Left lung (tissue), 10 donors: ENCODE data around the gene ZNF710. TPM values are rescaled to one million over a fixed set of nuclear protein-coding genes. Genes with fewer than 3 reads are reported as not detected.

Experiments
- ATAC-seq: fragments of 200-7000 bp; cut with Tn5 transposase; one replicate; pipeline ENCODE4 v1.9.1; 2020; ENCODE audit warnings: moderate library complexity
- DNase-seq, 4 donors: peaks; one replicate each; pipeline ENCODE4 v3.0.0-alpha.2; 2013 to 2020
- H3K27ac ChIP-seq, 2 donors: fragments of 200-600 bp; sonication (generic) in 1 of 2; one replicate each; pipeline versions ENCODE4 v1.5.0 to v1.8.0; 2020 to 2021
- H3K27me3 ChIP-seq, 2 donors: fragments of 200-600 bp; sonication (generic) in 1 of 2; one replicate each; pipeline versions ENCODE4 v1.5.0 to v1.8.0; 2020 to 2021
- H3K36me3 ChIP-seq, 2 donors: fragments of 200-600 bp; sonication (generic) in 1 of 2; one replicate each; pipeline versions ENCODE4 v1.5.0 to v1.8.0; 2020 to 2021
- H3K4me1 ChIP-seq, 2 donors: fragments of 200-600 bp; one replicate each; pipeline ENCODE4 v1.8.0; 2021
- H3K4me3 ChIP-seq, 2 donors: fragments of 200-600 bp; sonication (generic) in 1 of 2; one replicate each; pipeline versions ENCODE4 v1.5.0 to v1.8.0; 2020 to 2021; ENCODE audit warnings: mild to moderate bottlenecking in 1 of 2
- H3K9me3 ChIP-seq, 2 donors: fragments of 200-600 bp; sonication (generic) in 1 of 2; one replicate each; pipeline versions ENCODE4 v1.5.0 to v1.8.0; 2020 to 2021
- intact Hi-C, 2 donors: fragments of 100-400 bp; cut with DNase I; formaldehyde crosslinking; loops; one replicate each; pipeline versions ENCODE4 v1.11.2 to v1.14.2; 2022
- polyA plus RNA-seq, 6 donors: library from polyadenylated mRNA; unstranded; fragments of 120-200 nt; gene quantifications; one replicate each; pipeline ENCODE4 v1.2.1, GENCODE V29; 2013; ENCODE audit not compliant: insufficient read length in 6 of 6
- total RNA-seq, 2 donors: library from RNA; stranded (reverse); fragmentation: NEBNext Ultra II Directional; extraction: Animal tissue kit (Norgen Biotek cat#: 25700); gene quantifications; one replicate each; pipeline ENCODE4 v1.2.1, GENCODE V29; 2021
- TF ChIP-seq, protein P1 (sequence below), 2 donors: fragments of 200-600 bp; sonication (generic) in 1 of 2; IDR thresholded peaks; one replicate each; pipeline versions ENCODE4 v1.5.0 to v1.8.0; 2021; ENCODE audit warnings: antibody characterized with exemption in 2 of 2
- donor health status: DM: no; HTN: yes; CAD: no.
- donor health status: DM: no; HTN: no; CAD: no.

ZNF710 gene
- total and polyA plus RNA-seq, 8 donors = 27.9 to 53.7 (median 39.9) TPM

DNA sequence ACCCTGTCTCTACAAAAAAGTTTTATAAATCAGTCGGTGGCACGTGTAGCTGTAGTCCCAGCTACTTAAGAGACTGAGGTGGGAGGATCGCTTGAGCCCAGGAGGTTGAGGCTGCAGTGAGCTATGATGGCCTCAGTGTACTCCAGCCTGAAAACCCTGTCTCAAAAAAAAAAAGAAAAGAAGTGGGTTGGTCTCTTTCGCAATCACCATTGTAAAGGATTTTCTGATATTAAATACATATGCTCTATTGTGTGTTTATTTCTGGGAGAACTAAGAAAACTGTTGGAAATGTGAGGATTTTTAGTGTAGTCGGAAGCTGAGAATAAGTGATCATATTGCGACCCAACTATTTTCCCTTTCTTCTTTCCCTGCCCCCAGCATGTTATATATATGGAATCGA, 7.5 kb downstream of the ZNF710 start:
- no peaks in the 10 kb centered on the region for H3K27me3 ChIP-seq
- peak overlapping the region in 1 of 2 donors; percentile 76 for H3K27ac ChIP-seq
- TF ChIP-seq, protein P1, sequence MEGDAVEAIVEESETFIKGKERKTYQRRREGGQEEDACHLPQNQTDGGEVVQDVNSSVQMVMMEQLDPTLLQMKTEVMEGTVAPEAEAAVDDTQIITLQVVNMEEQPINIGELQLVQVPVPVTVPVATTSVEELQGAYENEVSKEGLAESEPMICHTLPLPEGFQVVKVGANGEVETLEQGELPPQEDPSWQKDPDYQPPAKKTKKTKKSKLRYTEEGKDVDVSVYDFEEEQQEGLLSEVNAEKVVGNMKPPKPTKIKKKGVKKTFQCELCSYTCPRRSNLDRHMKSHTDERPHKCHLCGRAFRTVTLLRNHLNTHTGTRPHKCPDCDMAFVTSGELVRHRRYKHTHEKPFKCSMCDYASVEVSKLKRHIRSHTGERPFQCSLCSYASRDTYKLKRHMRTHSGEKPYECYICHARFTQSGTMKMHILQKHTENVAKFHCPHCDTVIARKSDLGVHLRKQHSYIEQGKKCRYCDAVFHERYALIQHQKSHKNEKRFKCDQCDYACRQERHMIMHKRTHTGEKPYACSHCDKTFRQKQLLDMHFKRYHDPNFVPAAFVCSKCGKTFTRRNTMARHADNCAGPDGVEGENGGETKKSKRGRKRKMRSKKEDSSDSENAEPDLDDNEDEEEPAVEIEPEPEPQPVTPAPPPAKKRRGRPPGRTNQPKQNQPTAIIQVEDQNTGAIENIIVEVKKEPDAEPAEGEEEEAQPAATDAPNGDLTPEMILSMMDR (IDR thresholded peaks at IDR 0.05) = no peak
- peaks cover 0 to 18% of the 10 kb centered on the region in 2 donors for H3K36me3 ChIP-seq
- ATAC-seq = no peak
- intact Hi-C loops = no loop called here
- peaks cover 0 to 13% of the 10 kb centered on the region in 2 donors for H3K9me3 ChIP-seq
- H3K4me1 ChIP-seq = peaks cover 19 to 85% of the 10 kb centered on the region in 2 donors
- no peak for DNase-seq
- no peak overlapping the region for H3K4me3 ChIP-seq

DNA sequence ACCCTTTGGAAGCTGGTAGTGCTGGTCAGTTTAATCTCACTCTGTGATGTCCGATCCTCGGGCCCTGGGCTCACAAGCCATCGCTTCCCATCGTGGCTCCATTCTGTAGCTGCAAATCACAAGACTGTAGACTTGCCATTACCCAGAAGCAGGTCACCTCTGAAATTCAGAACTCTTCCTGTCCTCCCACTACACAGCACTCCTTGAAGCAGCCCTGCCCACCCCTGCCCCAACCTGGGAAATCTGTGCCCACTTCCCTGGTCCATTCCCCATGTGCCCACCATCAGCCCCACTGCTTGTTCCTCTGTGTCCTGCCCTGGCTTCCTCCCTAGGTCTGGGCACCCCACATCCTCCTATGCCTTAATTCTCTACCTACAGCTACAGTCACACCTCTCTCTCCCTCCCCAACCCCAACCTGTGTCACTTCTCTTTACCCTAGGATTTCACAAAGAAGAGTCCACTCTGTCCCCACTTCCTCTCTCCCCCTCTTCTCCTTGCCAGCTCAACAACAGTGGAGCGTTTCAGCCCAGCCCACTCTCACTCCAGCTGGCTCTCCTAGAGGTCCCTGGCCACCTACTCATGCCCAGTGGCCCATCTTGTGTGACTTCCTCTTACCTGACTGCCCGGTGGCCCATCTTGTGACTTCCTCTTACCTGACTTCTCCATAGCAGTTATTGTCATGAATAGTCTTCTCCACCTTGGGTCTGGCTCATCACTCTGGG, 8.3 kb downstream of the ZNF710 start:
- peak overlapping the region in 1 of 2 donors; percentile 76 for H3K27ac ChIP-seq
- ATAC-seq (no peak), DNase-seq (no peak)
- intact Hi-C loops = no loop called here
- TF ChIP-seq, protein P1 (IDR thresholded peaks at IDR 0.05) = no peak
- no peaks in the 10 kb centered on the region for H3K27me3 ChIP-seq
- no peak overlapping the region for H3K4me3 ChIP-seq
- H3K36me3 ChIP-seq = peaks cover 0 to 18% of the 10 kb centered on the region in 2 donors
- peaks cover 0 to 13% of the 10 kb centered on the region in 2 donors for H3K9me3 ChIP-seq
- peaks cover 11 to 84% of the 10 kb centered on the region in 2 donors for H3K4me1 ChIP-seq

DNA sequence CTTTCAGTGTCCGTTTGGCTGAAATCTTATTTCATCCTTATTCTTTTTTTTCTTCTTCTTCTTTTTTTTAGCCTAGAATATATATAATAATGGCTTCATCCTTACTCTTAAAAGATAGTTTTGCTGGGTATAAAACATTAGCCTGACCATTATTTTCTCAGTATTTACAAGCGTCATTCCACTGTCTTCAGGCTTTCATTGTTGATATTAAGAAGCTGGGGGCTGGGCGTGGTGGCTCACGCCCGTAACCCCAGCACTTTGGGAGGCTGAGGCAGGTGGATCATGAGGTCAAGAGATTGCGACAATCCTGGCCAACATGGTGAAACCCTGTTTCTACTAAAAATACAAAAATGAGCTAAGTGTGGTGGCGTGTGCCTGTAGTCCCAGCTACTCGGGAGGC, 10.6 kb downstream of the ZNF710 start:
- H3K9me3 ChIP-seq = peaks cover 0 to 13% of the 10 kb centered on the region in 2 donors
- DNase-seq (no peak), ATAC-seq (no peak)
- H3K4me3 ChIP-seq = no peak overlapping the region
- no peaks in the 10 kb centered on the region for H3K27me3 ChIP-seq
- H3K36me3 ChIP-seq = peaks cover 0 to 10% of the 10 kb centered on the region in 2 donors
- peaks cover 0 to 84% of the 10 kb centered on the region in 2 donors for H3K4me1 ChIP-seq
- H3K27ac ChIP-seq = no peak overlapping the region
- intact Hi-C loops = no loop called here
- TF ChIP-seq, protein P1 (IDR thresholded peaks at IDR 0.05) = no peak

DNA sequence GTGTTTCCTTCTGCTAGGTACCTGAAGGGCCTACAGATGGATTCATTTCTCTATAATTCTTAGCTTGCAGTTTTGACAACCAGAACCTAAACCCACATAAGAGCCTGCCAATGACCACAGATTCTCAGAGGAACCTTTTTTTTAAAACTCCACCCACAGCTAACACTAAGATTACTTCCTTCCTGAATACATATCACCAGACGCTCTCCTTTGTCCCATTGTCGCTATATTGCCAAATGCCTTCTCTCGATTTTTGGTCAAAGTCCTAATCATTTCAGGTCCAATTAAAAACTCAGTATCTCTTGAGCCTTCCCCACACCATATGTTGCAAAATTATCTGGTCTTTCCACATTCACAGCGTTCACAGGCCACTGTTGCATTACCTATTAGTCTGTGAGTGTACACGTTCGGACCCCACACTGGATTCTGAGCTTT, 12.4 kb downstream of the ZNF710 start:
- Histone ChIP-seq H3K27me3 (no peaks in the 10 kb centered on the region), H3K27ac (peak overlapping the region in 1 of 2 donors; percentile 81), H3K9me3 (peaks cover 0 to 13% of the 10 kb centered on the region in 2 donors), H3K4me1 (peaks cover 0 to 82% of the 10 kb centered on the region in 2 donors), H3K36me3 (peaks cover 0 to 10% of the 10 kb centered on the region in 2 donors), H3K4me3 (no peak overlapping the region)
- ATAC-seq (peak; percentile 31), DNase-seq (no peak)
- intact Hi-C loops = no loop called here
- TF ChIP-seq, protein P1 (IDR thresholded peaks at IDR 0.05) = no peak

DNA sequence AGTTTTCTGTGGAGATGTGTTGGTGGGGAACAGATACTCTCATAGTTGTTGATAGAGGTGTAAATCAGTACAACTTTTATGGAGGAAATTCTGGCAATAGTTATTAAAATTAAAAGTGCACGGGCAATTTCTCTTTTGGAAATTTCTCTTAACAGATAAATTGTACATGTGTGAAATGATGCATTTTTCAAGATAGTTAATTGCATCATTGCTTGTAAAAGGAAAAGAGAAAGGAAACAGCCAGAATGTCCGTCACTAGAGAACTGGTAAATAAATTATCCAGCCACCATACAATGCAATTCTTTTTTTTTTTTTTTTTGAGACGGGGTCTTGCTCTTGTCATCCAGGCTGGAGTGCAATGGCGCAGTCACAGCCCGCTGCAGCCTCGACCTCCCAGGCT, 14.2 kb downstream of the ZNF710 start:
- Histone ChIP-seq H3K27me3 (no peaks in the 10 kb centered on the region), H3K9me3 (peaks cover 0 to 13% of the 10 kb centered on the region in 2 donors), H3K4me3 (no peak overlapping the region), H3K27ac (peak overlapping the region in 1 of 2 donors; percentile 8), H3K36me3 (peaks cover 0 to 10% of the 10 kb centered on the region in 2 donors), H3K4me1 (peaks cover 0 to 82% of the 10 kb centered on the region in 2 donors)
- intact Hi-C loops = no loop called here
- DNase-seq = peak in 1 of 4 donors; percentile 11
- ATAC-seq = no peak
- TF ChIP-seq, protein P1 (IDR thresholded peaks at IDR 0.05) = no peak
